IPS DF 19.7 (cell line): Measurements from ENCODE around the gene C19orf47.

ENCODE experiments used
- DNase-seq: peaks from one replicate; pipeline ENCODE4 v3.0.0-alpha.2; 2013; ENCODE audit warnings: low read depth, low spot score

The C19orf47 gene, protein sequence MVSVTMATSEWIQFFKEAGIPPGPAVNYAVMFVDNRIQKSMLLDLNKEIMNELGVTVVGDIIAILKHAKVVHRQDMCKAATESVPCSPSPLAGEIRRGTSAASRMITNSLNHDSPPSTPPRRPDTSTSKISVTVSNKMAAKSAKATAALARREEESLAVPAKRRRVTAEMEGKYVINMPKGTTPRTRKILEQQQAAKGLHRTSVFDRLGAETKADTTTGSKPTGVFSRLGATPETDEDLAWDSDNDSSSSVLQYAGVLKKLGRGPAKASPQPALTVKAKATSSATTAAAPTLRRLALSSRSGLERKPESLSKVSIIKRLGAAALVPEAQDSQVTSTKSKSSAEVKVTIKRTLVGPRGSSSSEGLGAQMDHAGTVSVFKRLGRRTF

DNA sequence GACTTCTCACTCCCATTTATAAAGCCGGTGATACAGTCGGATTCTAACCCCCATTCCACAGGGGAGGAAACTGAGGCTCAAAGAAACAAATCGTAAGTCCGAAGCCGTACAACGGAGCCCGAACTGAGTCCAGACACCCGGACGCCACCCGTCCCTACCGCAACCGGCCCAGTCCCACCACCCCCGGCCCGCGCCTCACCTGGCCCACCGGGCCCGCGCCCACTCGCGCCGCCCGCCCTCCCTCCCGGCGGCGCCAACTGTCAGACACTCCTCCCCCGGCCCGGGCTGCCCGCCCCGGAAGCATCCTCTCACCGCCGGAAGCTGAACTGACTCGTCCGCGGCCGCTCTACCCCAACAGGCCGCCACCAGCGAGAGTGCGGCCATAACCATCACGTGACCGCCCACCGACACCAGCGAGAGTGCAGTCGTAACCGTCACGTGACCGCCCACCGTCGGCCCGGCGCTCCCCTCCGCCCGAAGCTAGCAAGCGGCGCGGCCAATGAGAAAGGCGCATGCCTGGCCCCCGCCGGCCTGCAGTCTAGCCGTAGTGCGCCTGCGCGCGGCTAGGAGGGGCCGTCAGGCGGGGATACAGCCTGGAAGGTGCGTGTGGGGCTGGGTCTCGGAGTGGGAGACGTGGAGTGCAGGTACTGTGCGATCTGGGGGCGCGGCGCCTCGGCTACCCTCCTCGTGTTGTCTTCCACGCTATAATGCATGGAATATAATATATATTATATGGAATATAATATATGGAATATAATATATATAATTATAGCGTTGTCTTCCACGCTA, at the start of gene C19orf47, which contains the start of gene PLD3:
Gene C19orf47 (minus strand): TSS at position 273 of the 789 bp plus-strand sequence. CDS start 6,540 bp downstream, outside the sequence.
Gene PLD3 (plus strand): TSS at position 571 of the 789 bp plus-strand sequence. CDS start 17,789 bp downstream, outside the sequence.
- peak; percentile 93 for DNase-seq

DNA sequence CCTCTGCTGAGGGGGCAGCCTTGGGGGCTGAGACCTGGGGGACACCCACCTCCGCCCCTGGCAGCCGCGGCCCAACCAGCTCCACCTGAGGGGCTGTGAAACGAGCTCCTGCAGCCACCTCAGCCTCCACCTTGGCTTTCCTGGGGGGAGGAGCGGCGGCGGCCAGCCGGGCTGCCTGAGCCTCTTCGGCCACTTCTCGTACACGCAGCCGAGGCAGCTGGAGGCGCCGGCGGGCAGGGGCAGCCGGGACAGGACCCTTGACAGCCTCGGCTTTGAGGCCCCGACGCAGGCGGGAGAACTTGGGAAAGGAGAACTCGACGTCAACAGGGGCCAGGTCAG, 49.3 kb upstream of the C19orf47 start:
- no peak for DNase-seq

DNA sequence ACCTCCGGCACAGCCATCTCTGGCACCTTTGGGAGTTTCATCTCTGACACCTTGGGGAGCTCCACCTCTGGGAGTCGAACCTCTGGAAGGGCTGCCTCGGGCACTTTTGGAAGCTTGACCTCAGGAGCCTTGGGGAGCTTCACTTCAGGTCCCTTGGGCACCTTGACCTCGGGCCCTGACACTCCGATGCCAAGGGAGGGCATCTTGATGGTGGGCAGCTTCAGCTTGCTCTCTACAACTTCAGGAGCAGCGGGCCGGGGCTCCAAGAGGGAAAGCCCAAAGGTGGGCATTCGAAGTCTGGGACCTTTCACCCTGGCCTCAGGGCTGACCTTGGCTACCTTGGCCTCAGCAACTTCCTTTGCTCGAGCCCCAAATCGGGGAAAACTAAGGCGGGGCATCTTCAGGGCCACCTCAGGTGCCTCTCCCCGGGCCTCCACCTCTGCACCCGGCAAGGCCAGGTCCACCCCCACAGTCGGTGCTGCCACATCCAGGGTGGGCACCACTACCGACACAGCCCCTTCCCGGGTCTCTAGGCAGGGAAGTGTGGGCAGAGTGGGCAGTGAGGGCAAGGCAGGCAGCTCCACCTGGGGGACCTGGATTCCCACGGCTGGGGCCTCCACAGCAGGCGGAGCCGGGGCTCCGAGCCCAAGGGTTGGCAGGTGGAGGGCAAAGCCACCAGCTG, 48.8 kb upstream of the C19orf47 start:
- DNase-seq, result no peak

DNA sequence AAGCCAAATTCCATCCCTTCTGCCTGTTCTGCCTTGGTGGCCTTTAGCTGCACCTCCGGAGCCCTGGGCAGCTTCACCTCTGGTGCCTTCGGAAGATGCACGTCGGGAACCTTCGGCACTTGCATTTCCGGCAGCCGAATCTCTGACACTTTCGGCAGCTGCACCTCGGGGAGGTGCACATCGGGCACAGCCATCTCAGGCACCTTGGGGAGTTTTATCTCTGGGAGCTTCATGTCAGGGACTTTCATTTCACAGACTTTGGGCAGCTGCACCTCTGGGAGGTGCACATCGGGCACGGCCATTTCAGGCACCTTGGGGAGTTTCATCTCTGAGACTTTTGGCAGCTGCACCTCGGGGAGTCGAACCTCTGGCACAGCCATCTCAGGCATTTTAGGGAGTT, 47.8 kb upstream of the C19orf47 start:
- no peak for DNase-seq

DNA sequence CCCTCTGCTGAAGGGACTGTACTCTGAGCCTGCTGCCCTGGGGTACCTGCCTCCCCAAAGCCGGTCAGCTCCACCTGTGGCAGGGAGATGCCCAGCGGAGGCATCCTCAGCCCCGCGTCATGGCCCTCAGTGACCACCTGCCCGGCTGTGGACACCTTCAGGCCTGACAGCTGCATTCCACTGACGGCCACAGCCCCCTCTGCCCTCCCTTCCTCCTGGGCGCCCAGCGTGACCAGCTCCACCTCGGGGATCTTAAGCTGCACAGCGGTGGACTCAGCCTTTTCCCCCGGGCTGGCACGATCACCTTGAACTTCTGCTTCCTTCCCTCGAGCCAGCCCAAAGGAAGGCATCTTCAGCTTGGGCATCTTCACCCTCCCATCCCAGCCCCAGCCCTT, 46.6 kb upstream of the C19orf47 start:
- no peak for DNase-seq

DNA sequence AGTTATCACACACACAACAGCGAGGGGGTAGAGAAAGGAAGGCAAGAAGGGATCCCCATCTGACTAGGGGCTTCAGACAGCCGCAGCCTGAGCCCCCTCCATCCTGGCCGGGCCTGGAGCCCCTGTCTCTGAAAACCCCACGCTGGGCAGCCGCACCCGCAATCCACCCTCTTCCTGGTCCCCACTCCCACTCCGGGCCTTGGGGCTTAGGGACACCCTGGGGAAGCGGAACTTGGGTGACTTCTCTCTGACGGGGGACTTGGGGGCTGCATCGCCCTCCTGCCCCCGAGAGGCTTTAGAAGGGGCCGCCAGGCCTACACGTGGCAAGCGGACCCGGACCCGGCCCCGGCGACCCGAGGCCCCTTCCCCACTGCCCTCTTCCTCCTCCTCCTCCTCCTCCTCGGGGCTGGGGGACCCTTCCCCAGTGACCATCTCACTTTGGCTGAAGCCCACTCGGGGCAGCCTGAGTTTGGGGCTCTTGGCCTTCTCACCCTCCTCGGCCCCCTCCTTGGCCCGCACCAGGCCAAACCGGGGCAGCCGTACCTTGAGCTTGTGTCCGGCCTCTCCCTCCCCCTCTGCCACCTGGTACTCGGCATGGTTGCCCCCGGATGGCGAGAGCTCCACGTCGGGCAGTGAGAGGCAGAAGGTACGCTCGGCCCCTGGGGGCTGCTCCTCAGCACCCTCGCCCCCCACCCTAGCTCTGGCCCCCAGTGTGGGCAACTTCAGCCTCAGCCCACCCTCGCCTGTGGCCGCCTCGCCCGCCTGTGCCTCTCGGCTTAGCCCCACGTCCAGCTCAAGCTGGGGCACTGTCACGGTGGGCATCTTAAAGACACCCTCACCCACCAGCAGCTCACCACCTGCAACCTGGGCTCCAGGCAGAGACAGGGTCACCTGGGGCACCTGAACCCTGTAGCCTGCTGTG, 46.0 kb upstream of the C19orf47 start:
- DNase-seq, result no peak

DNA sequence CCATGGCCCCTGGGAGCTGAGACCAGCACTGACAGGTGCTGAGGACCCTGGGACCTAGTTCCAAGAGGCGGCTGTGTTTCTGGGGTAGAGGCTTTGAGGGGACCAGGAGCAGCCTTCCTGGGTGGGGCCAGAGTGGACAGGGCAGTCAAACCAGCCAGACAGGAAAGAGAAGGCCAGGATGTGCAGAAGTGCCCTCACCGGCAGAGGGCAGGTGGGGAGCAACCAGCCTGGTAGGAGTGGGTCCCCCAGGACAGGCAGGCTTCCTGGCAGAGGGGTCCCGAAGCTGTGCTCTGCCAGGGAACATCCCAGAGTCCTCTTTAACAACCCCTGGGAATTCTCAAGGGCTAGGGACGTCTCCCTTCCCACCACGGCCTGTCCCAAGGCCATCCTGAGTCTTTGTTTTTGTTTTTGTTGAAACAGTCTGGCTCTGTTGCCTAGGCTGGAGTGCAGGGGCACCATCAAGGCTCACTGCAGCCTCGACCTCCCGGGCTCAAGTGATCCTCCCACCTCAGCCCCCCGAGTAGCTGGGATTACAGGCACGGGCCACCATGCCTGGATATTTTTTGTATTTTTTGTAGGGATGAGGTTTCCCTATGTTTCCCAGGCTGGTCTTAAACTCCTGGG, 44.8 kb upstream of the C19orf47 start:
- no peak for DNase-seq

DNA sequence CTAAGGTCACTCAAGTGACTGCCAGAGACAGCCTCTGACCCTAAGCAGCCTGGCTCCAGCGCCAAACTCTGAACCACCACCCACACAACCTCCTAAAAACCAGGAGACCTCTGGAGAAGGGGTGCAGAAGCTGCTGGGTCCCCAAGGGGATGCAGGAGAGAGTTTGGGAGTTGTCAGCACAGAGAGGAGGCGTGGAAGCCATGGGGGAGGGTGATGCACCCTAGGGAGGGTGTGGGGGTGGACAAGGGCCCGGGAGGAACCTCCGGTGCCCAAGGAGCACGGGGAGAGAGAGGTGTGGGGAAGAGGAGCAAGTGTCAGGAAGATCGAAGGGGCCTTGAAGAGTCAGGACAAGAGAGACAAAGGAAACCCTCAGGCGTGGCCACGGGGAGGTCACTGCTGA, 43.9 kb upstream of the C19orf47 start:
- no peak for DNase-seq

DNA sequence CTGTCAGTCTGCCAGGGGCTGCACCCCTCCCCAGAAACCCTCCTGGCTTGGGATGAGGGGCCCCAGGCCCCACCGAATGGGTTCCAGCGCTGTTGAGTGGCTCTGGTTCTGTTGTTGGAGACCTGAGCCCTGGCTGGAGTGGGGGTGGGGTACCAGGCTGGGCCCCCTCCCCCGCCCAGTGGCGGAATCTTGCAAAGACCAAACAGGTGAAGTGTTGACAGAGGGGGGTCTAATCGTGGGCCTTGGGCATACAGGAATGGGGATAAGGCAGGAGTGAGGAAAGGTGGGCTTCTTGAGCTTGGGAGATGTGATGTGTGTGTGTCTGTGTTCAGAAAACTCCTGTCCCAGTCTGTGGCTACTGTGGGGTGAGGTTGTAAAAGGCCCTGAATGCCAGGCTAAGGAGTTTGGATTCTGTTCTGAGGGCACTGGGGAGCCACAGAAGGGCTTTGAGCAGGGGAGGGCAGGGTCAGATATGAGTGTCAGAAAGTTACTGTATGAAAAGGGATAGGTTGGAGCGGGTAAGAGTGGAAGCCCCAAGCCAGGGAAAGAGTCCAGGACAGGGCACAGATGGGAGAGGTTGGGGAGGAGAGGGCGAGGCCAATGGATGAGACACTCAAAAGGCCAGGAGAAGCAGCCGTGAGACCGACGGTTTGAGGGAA, 42.0 kb upstream of the C19orf47 start, which contains the start of gene HIPK4:
Gene HIPK4 (minus strand): TSS at position 98 of the 659 bp plus-strand sequence. CDS start 279 bp downstream, outside the sequence.
- DNase-seq, result no peak

DNA sequence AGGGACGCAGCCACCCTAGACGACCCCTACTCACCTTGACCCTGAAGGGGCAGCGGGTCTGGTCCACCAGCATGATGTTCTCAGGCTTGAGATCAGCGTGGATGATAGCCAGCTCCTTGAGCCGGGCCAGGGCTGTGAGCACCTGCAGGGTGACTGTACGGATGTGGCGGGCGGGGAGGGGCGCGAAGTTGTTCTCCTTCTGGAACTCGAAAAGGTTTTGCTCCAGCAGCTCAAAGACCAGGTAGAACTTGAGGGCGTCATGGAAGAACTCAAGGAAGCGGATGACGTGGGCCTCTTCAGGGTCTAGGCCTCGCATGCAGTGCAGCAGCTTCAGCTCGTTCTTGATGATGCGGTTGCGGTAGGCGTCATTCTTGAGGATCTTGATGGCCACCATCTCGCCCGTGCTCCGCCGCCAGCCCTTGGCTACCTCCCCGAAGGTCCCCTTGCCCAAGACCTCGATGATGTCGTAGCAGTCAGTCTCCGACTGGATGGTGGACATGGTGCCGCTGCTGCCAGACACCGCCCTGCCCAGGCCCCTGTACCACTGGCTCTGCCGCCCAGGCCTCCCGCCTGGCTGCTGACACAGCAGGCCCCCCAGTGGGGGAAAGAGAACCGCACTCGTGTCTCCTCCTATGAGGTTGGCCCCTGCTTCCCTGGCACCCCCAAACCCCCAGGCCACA, 41.3 kb upstream of the C19orf47 start:
- DNase-seq, result no peak

DNA sequence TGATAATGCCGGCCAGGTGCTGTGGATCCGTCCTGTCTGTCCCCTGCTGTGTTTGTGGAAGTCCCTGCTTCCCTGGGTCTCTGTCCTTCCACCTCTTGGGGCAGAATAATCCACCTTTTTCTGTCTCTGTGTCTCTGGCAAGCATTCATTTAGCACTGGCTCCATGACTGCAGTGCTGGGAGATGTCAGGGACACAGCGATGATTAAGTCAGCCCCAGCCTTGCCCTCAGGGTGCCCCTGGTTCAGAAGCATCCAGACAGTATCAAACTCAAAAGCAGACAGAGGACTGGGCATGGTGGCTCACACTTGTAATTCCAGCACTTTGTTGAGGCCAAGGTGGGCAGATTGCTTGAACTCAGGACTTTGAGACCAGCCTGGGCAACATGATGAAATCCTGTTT, 40.3 kb upstream of the C19orf47 start:
- no peak for DNase-seq

DNA sequence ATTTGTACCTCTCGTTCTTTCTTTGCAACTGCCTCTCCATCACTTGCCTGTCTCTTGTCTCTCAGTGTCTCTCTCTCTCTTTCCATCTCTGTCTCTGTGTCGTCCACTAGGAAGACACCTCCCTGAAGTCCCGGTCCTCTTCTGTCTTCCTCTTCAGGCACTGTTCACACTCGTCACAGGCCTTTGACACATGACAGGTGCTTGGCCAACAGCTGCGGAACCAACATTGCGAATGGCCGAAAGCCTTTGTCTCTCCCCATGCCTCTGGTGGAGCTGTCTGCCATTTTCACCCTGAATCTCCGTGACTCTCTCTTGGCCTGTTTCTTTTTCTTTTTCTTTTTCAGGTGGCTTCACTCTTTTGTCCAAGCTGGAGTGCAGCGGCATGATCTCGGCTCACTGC, 39.0 kb upstream of the C19orf47 start:
- no peak for DNase-seq

DNA sequence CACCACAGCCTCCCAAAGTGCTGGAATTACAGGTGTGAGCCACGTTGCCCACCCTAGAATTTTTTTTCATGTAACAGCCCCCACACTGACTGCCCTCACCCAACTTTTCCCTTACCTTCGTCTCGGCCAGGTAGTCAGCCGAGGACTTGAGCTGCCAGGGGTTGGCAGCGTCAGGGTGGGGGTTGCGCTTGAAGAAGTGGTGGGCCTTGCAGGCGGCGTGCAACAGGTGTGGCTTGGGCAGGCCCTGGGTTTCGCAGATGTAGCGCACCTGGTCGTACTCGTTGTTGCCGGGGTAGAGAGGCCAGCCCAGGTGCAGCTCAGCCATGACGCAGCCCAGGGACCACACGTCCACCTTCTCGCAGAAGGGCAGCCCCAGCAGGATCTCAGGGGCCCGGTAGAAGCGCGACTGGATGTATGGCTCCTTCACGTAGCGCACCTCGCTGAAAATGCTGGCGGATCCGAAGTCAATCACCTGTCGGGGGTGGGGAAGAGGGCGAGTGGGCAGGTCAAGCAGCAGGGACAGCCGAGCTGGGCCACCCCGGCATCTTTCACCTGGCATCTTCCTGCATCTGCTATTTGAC, 35.6 kb upstream of the C19orf47 start:
- DNase-seq, result no peak

DNA sequence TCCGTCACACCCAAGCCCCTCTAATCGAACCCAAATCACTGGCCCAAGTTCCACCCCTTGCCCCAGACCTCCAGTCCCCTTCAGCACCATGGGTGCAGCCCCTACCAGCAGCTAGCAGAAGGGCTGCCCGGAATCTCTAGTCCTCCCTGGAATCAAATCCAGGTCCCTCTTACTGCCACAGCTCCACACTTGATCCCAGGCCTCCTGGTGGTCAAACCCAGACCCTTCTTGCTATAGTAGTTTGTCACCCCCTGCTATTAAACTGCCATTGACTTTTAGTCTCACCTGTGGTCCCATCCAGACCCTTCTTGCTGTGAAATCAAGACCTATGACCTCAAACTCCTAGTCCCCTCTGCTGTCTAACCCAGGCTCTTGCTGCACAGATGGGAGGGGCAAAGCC, 33.1 kb upstream of the C19orf47 start:
- DNase-seq, result no peak

DNA sequence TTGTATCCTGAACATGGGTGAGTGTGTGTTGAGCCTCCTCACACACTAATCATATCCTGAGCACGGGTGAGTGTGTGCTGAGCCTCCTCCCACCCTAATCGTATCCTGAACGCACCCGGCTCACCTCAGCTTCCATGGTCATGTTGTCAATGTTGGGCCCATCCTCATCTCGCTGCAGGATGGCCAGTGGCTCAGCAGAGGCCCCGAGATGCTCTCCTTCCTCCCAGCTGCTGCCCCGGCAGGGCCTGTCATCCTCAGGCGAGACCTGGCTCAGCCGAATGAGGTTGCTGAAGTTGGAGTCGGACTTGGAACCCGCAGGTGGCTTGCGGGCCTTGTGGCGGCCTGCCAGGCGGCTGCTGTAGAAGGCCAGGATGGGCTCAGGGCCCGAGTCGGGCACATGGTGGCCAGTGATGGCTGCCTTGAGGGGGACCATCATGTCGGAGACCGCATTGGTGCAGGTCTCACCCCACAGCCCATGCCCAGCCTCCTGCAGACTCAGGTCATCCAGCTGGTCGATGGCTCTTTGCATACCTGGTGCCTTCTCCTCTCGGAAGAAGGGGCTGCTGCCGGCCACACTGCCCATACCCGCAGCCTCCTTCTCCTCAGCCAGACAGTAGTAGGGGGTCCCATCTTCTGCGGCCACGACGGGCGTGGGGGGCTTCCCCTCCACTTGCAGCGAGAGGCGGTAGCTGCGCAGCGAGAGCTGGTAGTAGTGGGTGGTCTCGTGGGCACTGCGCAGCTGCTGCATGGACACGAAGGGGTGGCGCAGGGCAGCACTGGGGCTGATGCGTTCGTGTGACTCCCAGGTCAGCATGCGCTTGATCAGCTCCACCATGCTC, 32.2 kb upstream of the C19orf47 start:
- no peak for DNase-seq

DNA sequence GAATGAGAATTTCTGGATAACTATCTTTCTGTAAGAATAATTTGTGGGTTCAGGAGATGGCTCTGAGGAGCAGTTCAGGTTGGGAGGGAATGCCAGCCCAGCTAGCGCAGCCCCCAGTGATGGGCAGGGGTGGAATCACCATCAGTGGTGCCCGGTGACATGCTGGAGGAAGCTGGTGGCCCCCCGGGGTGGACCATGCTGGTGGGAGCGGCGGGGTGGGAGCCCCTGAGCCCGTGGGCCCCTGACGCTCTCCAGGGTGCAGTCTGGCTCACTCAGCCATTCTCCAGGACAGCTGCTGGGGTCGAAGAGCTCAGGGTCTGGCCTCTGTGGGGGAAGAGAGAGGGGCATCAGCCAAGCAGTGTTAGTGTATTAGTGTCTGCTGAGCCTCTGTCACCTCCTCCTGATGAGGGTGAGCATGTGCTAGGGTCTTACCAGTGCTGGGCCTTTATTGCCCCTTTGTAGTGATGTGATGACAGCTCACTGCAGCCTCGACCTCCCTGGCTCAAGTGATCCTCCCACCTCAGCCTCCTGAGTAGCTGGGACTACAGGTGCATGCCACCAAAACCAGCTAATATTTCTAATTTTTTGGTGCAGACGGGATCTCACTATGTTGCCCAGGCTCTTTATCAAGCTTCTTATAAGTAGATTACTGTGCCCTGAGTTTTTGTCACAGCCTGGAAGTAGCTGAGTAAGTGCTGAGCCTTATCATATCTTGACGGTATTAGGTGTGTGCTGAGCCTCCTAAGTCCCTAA, 31.4 kb upstream of the C19orf47 start:
- DNase-seq, result no peak

DNA sequence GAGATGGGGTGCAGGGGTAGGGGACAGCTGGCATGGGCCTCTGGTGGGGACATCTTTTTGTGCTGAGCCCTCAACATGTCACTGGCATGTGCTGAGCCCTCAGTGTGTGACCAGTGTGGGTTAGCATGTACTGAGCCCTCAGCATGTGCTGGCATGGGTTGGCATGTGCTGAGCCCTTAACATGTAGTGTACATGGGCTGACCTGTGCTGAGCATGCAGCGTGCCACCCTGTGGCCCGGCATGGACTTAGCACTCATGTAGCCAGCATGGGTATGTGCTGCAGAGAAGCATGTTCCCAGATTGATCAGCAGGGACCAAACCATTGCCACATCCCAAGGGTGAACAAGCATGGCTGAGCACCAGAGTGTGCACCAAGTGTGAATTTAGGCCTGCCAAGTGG, 30.3 kb upstream of the C19orf47 start:
- DNase-seq, result no peak
